Measurements from ENCODE around the gene ARL15. TPM values are rescaled to one million over a fixed set of nuclear protein-coding genes. Genes with fewer than 3 reads are reported as not detected.

Gene ARL15
- total RNA-seq, 6 experiments from 2014 or later = 9.8 to 16.0 (median 13.4) TPM

GRCh38 chr5:54197018-54197417, 113.4 kb downstream of the ARL15 start:
- no peak for DNase-seq
- Mint-ChIP-seq H3K27me3 (ENCODE audit: insufficient read depth) (no peaks in the 10 kb centered on the region), H3K9me3 (no peaks in the 10 kb centered on the region), H3K27ac (no peak overlapping the region), H3K4me1 (ENCODE audit: low read depth) (no peaks in the 10 kb centered on the region), H3K4me3 (no peak overlapping the region), H3K36me3 (ENCODE audit: low read depth) (no peaks in the 10 kb centered on the region)
- TF ChIP-seq CTCF (IDR thresholded peaks at IDR 0.05) = no peak

- Mint-ChIP-seq H3K4me1 (ENCODE audit: low read depth) (no peaks in the 10 kb centered on the region), H3K27me3 (ENCODE audit: insufficient read depth) (no peaks in the 10 kb centered on the region), H3K4me3 (no peak overlapping the region), H3K36me3 (ENCODE audit: low read depth) (no peaks in the 10 kb centered on the region), H3K27ac (no peak overlapping the region), H3K9me3 (no peaks in the 10 kb centered on the region)
- no peak for DNase-seq
- TF ChIP-seq CTCF (IDR thresholded peaks at IDR 0.05) = no peak
These were observed 114.7 kb downstream of the ARL15 start for GRCh38 chr5:54195701-54196100.

GRCh38 chr5:54194318-54194717, 116.1 kb downstream of the ARL15 start:
- Mint-ChIP-seq H3K9me3 (no peaks in the 10 kb centered on the region), H3K36me3 (ENCODE audit: low read depth) (no peaks in the 10 kb centered on the region), H3K4me1 (ENCODE audit: low read depth) (no peaks in the 10 kb centered on the region), H3K27me3 (ENCODE audit: insufficient read depth) (no peaks in the 10 kb centered on the region), H3K4me3 (no peak overlapping the region), H3K27ac (no peak overlapping the region)
- no peak for TF ChIP-seq CTCF (IDR thresholded peaks at IDR 0.05)
- no peak for DNase-seq

GRCh38 chr5:54187694-54188093, 122.7 kb downstream of the ARL15 start:
- Mint-ChIP-seq H3K27ac (no peak overlapping the region), H3K9me3 (no peaks in the 10 kb centered on the region), H3K36me3 (ENCODE audit: low read depth) (no peaks in the 10 kb centered on the region), H3K4me1 (ENCODE audit: low read depth) (no peaks in the 10 kb centered on the region), H3K27me3 (ENCODE audit: insufficient read depth) (no peaks in the 10 kb centered on the region), H3K4me3 (no peak overlapping the region)
- no peak for DNase-seq
- no peak for TF ChIP-seq CTCF (IDR thresholded peaks at IDR 0.05)

- Mint-ChIP-seq H3K27ac (no peak overlapping the region), H3K4me3 (no peak overlapping the region), H3K4me1 (ENCODE audit: low read depth) (no peaks in the 10 kb centered on the region), H3K9me3 (no peaks in the 10 kb centered on the region), H3K27me3 (ENCODE audit: insufficient read depth) (no peaks in the 10 kb centered on the region), H3K36me3 (ENCODE audit: low read depth) (no peaks in the 10 kb centered on the region)
- no peak for DNase-seq
- TF ChIP-seq CTCF (IDR thresholded peaks at IDR 0.05) = no peak
These were observed 123.4 kb downstream of the ARL15 start for GRCh38 chr5:54186912-54187445.

- no peak overlapping the region for H3K27ac Mint-ChIP-seq
- no peaks in the 10 kb centered on the region for H3K27me3 Mint-ChIP-seq (ENCODE audit: insufficient read depth)
- H3K9me3 Mint-ChIP-seq = no peaks in the 10 kb centered on the region
- no peak for TF ChIP-seq CTCF (IDR thresholded peaks at IDR 0.05)
- no peak for DNase-seq
- H3K4me1 Mint-ChIP-seq (ENCODE audit: low read depth) = peaks cover 4% of the 10 kb centered on the region
- H3K4me3 Mint-ChIP-seq = no peak overlapping the region
- H3K36me3 Mint-ChIP-seq (ENCODE audit: low read depth) = no peaks in the 10 kb centered on the region
These were observed 124.3 kb downstream of the ARL15 start for GRCh38 chr5:54186108-54186507.

Measured in HFFc6 (cell line).